HG02763 (cell line): ENCODE measurements around the gene IL20.
"Not testable (repeated sequence)": the region's sequence is repeated elsewhere in the genome, so short reads cannot be mapped to it uniquely, and the experiment has no call there.

ENCODE experiments used
- ATAC-seq: cut with Tn5 transposase; IDR thresholded peaks from one replicate; pipeline ENCODE4 v1.9.1; 2021; ENCODE audit warnings: mild to moderate bottlenecking, moderate library complexity; ENCODE audit not compliant: unreplicated experiment

The IL20 gene

GRCh38 chr1:206841609-206842323 is 23.7 kb upstream of the IL20 start:
- ATAC-seq, result no peak

GRCh38 chr1:206842854-206843253 is 22.6 kb upstream of the IL20 start:
- ATAC-seq, result no peak

GRCh38 chr1:206843626-206844025 is 21.8 kb upstream of the IL20 start:
- no peak for ATAC-seq

- ATAC-seq, result no peak
Measured at GRCh38 chr1:206846487-206846886, 18.9 kb upstream of the IL20 start.

GRCh38 chr1:206847337-206847834 is 18.0 kb upstream of the IL20 start:
- no peak for ATAC-seq

GRCh38 chr1:206847946-206848345 is 17.5 kb upstream of the IL20 start:
- ATAC-seq, result no peak

GRCh38 chr1:206850401-206850800 is 15.0 kb upstream of the IL20 start:
- no peak for ATAC-seq

GRCh38 chr1:206851341-206852010 is 13.9 kb upstream of the IL20 start:
- no peak for ATAC-seq

GRCh38 chr1:206852662-206853061 is 12.8 kb upstream of the IL20 start:
- ATAC-seq, result not testable (repeated sequence)

GRCh38 chr1:206853696-206854095 is 11.7 kb upstream of the IL20 start:
- not testable (repeated sequence) for ATAC-seq

GRCh38 chr1:206854401-206855129 is 10.9 kb upstream of the IL20 start:
- ATAC-seq, result no peak

GRCh38 chr1:206855859-206856258 is 9.6 kb upstream of the IL20 start:
- ATAC-seq, result no peak

GRCh38 chr1:206856674-206857464 is 8.6 kb upstream of the IL20 start:
- ATAC-seq, result no peak

GRCh38 chr1:206859082-206859521 is 6.3 kb upstream of the IL20 start:
- no peak for ATAC-seq

GRCh38 chr1:206860165-206860564 is 5.3 kb upstream of the IL20 start:
- ATAC-seq, result no peak

GRCh38 chr1:206863266-206863665 is 2.2 kb upstream of the IL20 start:
- no peak for ATAC-seq

- ATAC-seq, result no peak
Measured at GRCh38 chr1:206866062-206866461, 639 bp downstream of the IL20 start.

GRCh38 chr1:206867239-206867638 is 1.8 kb downstream of the IL20 start:
- ATAC-seq, result no peak

- ATAC-seq, result no peak
Measured at GRCh38 chr1:206867716-206868115, 2.3 kb downstream of the IL20 start.

- ATAC-seq, result no peak
Measured at GRCh38 chr1:206868264-206868663, 2.8 kb downstream of the IL20 start.

GRCh38 chr1:206872139-206872538 is 6.7 kb downstream of the IL20 start:
- ATAC-seq, result no peak
